Measurements from ENCODE around the gene USP8. TPM values are rescaled to one million over a fixed set of nuclear protein-coding genes. Genes with fewer than 3 reads are reported as not detected.

Gene USP8
- total and polyA plus RNA-seq, 7 donors: 22.2 to 59.2 (median 49.6) TPM

DNA sequence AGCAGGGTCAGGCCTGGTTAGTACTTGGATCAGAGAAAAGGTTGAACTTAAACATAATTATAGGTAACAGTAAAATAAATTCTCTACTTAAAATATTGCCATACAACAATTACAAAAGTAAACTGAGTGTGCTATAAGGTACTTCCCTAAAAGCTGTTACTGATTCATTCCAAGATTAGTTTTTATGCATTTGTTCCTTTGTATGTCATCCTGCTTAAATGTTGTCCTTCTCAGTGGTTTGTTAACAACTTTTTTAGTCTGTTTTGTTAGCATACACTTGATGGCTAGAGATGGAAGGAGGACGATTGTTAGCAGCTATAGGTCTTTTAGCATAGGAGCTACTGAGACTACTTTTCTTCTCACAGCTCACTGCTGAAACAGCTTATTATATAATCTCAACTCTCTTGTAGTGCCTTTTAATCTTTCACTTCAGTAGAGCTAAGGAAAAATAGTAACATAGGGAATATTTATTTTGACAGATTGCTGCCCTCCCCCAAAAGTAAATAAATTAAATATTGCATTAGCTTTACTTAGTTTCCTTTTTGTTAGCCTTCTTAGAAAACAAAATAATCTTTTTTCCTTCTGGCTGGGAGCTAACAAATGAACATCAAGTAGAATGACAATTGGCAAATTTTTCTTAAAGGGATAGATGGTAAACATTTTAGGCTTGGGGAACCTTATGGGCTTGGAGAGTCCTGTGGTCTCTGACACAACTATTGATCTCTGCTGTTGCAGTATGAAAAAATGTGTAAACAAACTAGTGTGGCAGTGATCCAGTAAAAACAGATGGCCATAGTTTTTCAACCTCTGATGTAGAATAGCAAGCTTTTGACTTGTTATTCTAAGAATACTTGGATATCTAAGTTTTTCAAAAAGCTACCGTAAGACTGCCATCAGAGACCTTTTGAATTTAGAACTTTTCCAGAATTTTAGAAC lies 39.5 kb downstream of the USP8 start:
- 68 to 69% methylated on average over 2 of the region's 2 CpGs for WGBS, 2 donors
- intact Hi-C loops (cut with DNase I): no loop called here
- TF ChIP-seq EP300 (IDR thresholded peaks at IDR 0.05) (no peak), POLR2A (IDR thresholded peaks at IDR 0.05) (no peak), POLR2AphosphoS5 (IDR thresholded peaks at IDR 0.05) (no peak)
- TF ChIP-seq, protein P1, sequence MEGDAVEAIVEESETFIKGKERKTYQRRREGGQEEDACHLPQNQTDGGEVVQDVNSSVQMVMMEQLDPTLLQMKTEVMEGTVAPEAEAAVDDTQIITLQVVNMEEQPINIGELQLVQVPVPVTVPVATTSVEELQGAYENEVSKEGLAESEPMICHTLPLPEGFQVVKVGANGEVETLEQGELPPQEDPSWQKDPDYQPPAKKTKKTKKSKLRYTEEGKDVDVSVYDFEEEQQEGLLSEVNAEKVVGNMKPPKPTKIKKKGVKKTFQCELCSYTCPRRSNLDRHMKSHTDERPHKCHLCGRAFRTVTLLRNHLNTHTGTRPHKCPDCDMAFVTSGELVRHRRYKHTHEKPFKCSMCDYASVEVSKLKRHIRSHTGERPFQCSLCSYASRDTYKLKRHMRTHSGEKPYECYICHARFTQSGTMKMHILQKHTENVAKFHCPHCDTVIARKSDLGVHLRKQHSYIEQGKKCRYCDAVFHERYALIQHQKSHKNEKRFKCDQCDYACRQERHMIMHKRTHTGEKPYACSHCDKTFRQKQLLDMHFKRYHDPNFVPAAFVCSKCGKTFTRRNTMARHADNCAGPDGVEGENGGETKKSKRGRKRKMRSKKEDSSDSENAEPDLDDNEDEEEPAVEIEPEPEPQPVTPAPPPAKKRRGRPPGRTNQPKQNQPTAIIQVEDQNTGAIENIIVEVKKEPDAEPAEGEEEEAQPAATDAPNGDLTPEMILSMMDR (IDR thresholded peaks at IDR 0.05): no peak
- Histone ChIP-seq H3K4me1 (no peaks in the 10 kb centered on the region), H3K27me3 (no peaks in the 10 kb centered on the region), H3K4me3 (no peak overlapping the region), H3K27ac (no peak overlapping the region), H3K36me3 (peaks cover 0 to 89% (median 12%) of the 10 kb centered on the region in 4 donors), H3K9me3 (no peaks in the 10 kb centered on the region)
- no peak for DNase-seq

DNA sequence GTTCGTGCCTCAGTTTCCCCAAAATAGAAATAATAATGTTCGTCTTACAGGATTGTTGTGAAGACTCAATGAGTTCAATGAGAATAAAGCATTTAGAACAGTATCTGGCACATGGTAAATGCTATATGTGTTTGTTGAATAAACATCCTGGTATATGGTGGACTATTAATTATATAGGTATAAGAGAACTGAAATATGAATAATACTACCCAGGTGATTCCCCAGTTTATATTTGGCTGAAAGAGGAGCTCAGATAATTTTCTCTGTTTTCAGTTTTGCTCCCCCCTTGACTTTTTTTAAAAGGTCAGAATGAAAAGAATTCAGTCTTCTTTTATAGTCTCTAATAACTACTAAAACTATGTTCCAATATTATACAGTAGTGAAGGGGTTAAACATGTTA lies 46.9 kb downstream of the USP8 start:
- intact Hi-C loops (cut with DNase I): no loop called here
- WGBS, 2 donors: 95 to 96% methylated on average over 2 of the region's 2 CpGs
- no peak for DNase-seq
- H3K27ac ChIP-seq: no peak overlapping the region
- H3K27me3 ChIP-seq: no peaks in the 10 kb centered on the region
- no peak overlapping the region for H3K4me3 ChIP-seq
- peaks cover 0 to 80% (median 14%) of the 10 kb centered on the region in 4 donors for H3K36me3 ChIP-seq
- H3K4me1 ChIP-seq: no peaks in the 10 kb centered on the region
- TF ChIP-seq, protein P1 (IDR thresholded peaks at IDR 0.05): no peak
- TF ChIP-seq POLR2A (IDR thresholded peaks at IDR 0.05) (no peak), POLR2AphosphoS5 (IDR thresholded peaks at IDR 0.05) (no peak), EP300 (IDR thresholded peaks at IDR 0.05) (no peak)
- H3K9me3 ChIP-seq: no peaks in the 10 kb centered on the region

DNA sequence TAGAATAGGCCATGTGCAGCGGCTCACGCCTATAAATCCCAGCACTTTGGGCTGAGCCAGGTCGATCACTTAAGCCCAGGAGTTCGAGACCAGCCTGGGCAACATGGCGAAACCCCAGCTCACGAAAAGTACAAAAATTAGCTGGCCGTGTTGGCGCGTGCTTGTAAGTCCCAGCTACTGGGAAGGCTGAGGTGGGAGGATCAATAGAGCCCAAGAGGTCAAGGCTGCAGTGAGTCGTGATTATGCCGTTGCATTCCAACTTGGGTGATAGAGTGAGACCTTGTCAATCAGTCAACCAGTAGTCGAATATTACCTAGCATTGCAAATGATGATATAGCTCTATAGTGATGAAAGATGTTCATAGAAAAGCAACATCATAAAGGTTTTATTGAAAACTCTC lies 51.9 kb downstream of the USP8 start:
- H3K36me3 ChIP-seq: peaks cover 0 to 96% (median 23%) of the 10 kb centered on the region in 4 donors
- 95 to 97% methylated on average over 12 of the region's 12 CpGs for WGBS, 2 donors
- H3K27me3 ChIP-seq: no peaks in the 10 kb centered on the region
- no peak overlapping the region for H3K4me3 ChIP-seq
- no peak overlapping the region for H3K27ac ChIP-seq
- no peaks in the 10 kb centered on the region for H3K4me1 ChIP-seq
- TF ChIP-seq POLR2AphosphoS5 (IDR thresholded peaks at IDR 0.05) (no peak), POLR2A (IDR thresholded peaks at IDR 0.05) (no peak), EP300 (IDR thresholded peaks at IDR 0.05) (no peak)
- TF ChIP-seq, protein P1 (IDR thresholded peaks at IDR 0.05): no peak
- no peak for DNase-seq
- H3K9me3 ChIP-seq: no peaks in the 10 kb centered on the region
- intact Hi-C loops (cut with DNase I): no loop called here

DNA sequence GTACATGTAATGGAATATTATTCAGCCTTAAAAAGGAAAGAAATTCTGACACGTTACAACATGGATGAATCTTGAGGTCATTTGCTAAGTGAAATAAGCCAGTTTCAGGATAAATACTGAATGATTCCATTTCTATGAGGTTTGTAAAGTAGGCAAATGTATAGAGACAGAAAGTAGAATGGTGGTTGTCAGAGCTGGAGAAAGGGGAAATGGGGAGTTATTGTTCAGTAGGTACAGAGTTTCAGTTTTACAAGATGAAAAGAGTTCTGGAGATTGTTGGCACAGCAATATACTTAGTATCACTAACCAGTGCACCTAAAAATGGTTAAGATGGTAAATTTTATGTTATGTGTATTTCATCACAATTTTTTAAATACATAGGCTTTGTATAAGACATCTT lies 60.6 kb downstream of the USP8 start:
- no peak for TF ChIP-seq POLR2A (IDR thresholded peaks at IDR 0.05)
- TF ChIP-seq, protein P1 (IDR thresholded peaks at IDR 0.05): no peak
- intact Hi-C loops (cut with DNase I): loop anchor here (10.0 kb wide), 1 partner anchor 90 kb away; no protein-coding TSS in a partner anchor
- no peak for DNase-seq
- Histone ChIP-seq H3K27ac (no peak overlapping the region), H3K36me3 (peaks cover 0 to 97% (median 17%) of the 10 kb centered on the region in 4 donors), H3K9me3 (no peaks in the 10 kb centered on the region), H3K4me3 (no peak overlapping the region), H3K27me3 (no peaks in the 10 kb centered on the region), H3K4me1 (no peaks in the 10 kb centered on the region)
- 84 to 95% methylated on average over 1 of the region's 1 CpG for WGBS, 2 donors
